Peyer's patch (tissue), 4 donors: ENCODE results near the gene GLIPR1L2. TPM values are rescaled to one million over a fixed set of nuclear protein-coding genes. Genes with fewer than 3 reads are reported as not detected.

Source experiments
- DNase-seq, 3 donors: peaks; one replicate each; pipeline ENCODE4 v3.0.0-alpha.2; 2017 to 2019
- H3K27ac ChIP-seq, 4 donors: fragments of 200-600 bp; sonication (generic); one replicate each; pipeline ENCODE4 v1.5.1; 2016 to 2019
- H3K27me3 ChIP-seq, 2 donors: fragments of 200-600 bp; sonication (generic); one replicate each; pipeline ENCODE4 v1.5.1; 2019
- H3K36me3 ChIP-seq, 3 donors: fragments of 200-600 bp; sonication (generic); one replicate each; pipeline ENCODE4 v1.5.1; 2016 to 2019
- H3K4me1 ChIP-seq, 4 donors: fragments of 200-600 bp; sonication (generic); one replicate each; pipeline ENCODE4 v1.5.1; 2016 to 2019
- H3K4me3 ChIP-seq, 4 donors: fragments of 200-600 bp; sonication (generic); 1 replicate in 3 of 4; 2 replicates in 1 of 4; pipeline ENCODE4 v1.5.1; 2016 to 2019; ENCODE audit warnings: mild to moderate bottlenecking in 1 of 4
- H3K9me3 ChIP-seq, 4 donors: fragments of 200-600 bp; sonication (generic); one replicate each; pipeline ENCODE4 v1.5.1; 2016 to 2019; ENCODE audit warnings: mild to moderate bottlenecking in 1 of 4
- CTCF ChIP-seq, 6 experiments: fragments of 450-650 bp in 4 of 6; fragments of 200-600 bp in 2 of 6; sonication (generic) in 1 of 6; IDR thresholded peaks; one replicate each; pipeline ENCODE4 v1.5.1; 2017 to 2019; ENCODE audit warnings: antibody characterized with exemption in 6 of 6, mild to moderate bottlenecking in 3 of 6, moderate library complexity in 1 of 6
- POLR2A ChIP-seq, 2 donors: fragments of 450-650 bp; IDR thresholded peaks; one replicate each; pipeline ENCODE4 v1.5.1; 2017; ENCODE audit warnings: antibody characterized with exemption in 2 of 2, mild to moderate bottlenecking in 2 of 2, moderate library complexity in 2 of 2
- total RNA-seq, 4 donors: library from RNA; depleted of rRNA; stranded (reverse); fragments of >200 nt; gene quantifications; one replicate each; pipeline ENCODE4 v1.1.0, GENCODE V29; 2016

GLIPR1L2 gene
- total RNA-seq, 4 donors from 2014 or later: 0.40 to 3.3 TPM; not detected in 2

- no peak overlapping the region for H3K27ac ChIP-seq
- no peak for DNase-seq
- no peak overlapping the region for H3K4me3 ChIP-seq
- H3K27me3 ChIP-seq: no peaks in the 10 kb centered on the region
- no peaks in the 10 kb centered on the region for H3K4me1 ChIP-seq
- TF ChIP-seq CTCF (IDR thresholded peaks at IDR 0.05) (no peak), POLR2A (IDR thresholded peaks at IDR 0.05) (no peak)
- H3K9me3 ChIP-seq: peaks cover 0 to 3% (median 0%) of the 10 kb centered on the region in 4 donors
- H3K36me3 ChIP-seq: no peaks in the 10 kb centered on the region
Measured at GRCh38 chr12:75460204-75460603, 69.3 kb downstream of the GLIPR1L2 start.

- peak overlapping the region in 1 of 4 donors; percentile 59 for H3K27ac ChIP-seq
- no peak overlapping the region for H3K4me3 ChIP-seq
- no peak for DNase-seq
- H3K27me3 ChIP-seq: no peaks in the 10 kb centered on the region
- TF ChIP-seq CTCF (IDR thresholded peaks at IDR 0.05) (no peak), POLR2A (IDR thresholded peaks at IDR 0.05) (no peak)
- no peaks in the 10 kb centered on the region for H3K4me1 ChIP-seq
- no peaks in the 10 kb centered on the region for H3K36me3 ChIP-seq
- no peaks in the 10 kb centered on the region for H3K9me3 ChIP-seq
Measured at GRCh38 chr12:75471902-75472890, 81.3 kb downstream of the GLIPR1L2 start.

GRCh38 chr12:75474116-75474515, 83.2 kb downstream of the GLIPR1L2 start:
- no peak overlapping the region for H3K4me3 ChIP-seq
- no peak overlapping the region for H3K27ac ChIP-seq
- no peak for TF ChIP-seq POLR2A (IDR thresholded peaks at IDR 0.05)
- TF ChIP-seq CTCF (IDR thresholded peaks at IDR 0.05): no peak
- DNase-seq: no peak
- no peaks in the 10 kb centered on the region for H3K9me3 ChIP-seq
- peaks cover 0 to 11% (median 3%) of the 10 kb centered on the region in 4 donors for H3K4me1 ChIP-seq
- H3K36me3 ChIP-seq: no peaks in the 10 kb centered on the region
- no peaks in the 10 kb centered on the region for H3K27me3 ChIP-seq

GRCh38 chr12:75476071-75476470, 85.2 kb downstream of the GLIPR1L2 start:
- Histone ChIP-seq H3K9me3 (no peaks in the 10 kb centered on the region), H3K36me3 (no peaks in the 10 kb centered on the region), H3K4me3 (no peak overlapping the region), H3K27ac (no peak overlapping the region), H3K27me3 (no peaks in the 10 kb centered on the region), H3K4me1 (peaks cover 0 to 11% (median 3%) of the 10 kb centered on the region in 4 donors)
- DNase-seq: no peak
- no peak for TF ChIP-seq POLR2A (IDR thresholded peaks at IDR 0.05)
- no peak for TF ChIP-seq CTCF (IDR thresholded peaks at IDR 0.05)

GRCh38 chr12:75477137-75477536, 86.2 kb downstream of the GLIPR1L2 start:
- TF ChIP-seq CTCF (IDR thresholded peaks at IDR 0.05) (no peak), POLR2A (IDR thresholded peaks at IDR 0.05) (no peak)
- no peak for DNase-seq
- H3K4me1 ChIP-seq: peaks cover 0 to 11% (median 3%) of the 10 kb centered on the region in 4 donors
- no peaks in the 10 kb centered on the region for H3K36me3 ChIP-seq
- no peak overlapping the region for H3K4me3 ChIP-seq
- no peaks in the 10 kb centered on the region for H3K9me3 ChIP-seq
- no peaks in the 10 kb centered on the region for H3K27me3 ChIP-seq
- no peak overlapping the region for H3K27ac ChIP-seq
